SK-N-SH (cell line): ENCODE measurements around the gene UNC5CL. TPM values are rescaled to one million over a fixed set of nuclear protein-coding genes. Genes with fewer than 3 reads are reported as not detected.

ENCODE experiments used
- CTCF ChIA-PET: fragments of 300-600, 350-600 bp; formaldehyde crosslinking; extraction: SDS; loops from one replicate; lab custom pipeline; 2021; lab: Yijun Ruan, JAX
- POLR2A ChIA-PET: fragments of 350-600 bp; sonication (Branson Sonifier 250); formaldehyde crosslinking; extraction: SDS; loops from one replicate; lab custom pipeline; 2020; ENCODE audit warnings: antibody characterized with exemption, inconsistent platforms; lab: Yijun Ruan, JAX
- DNase-seq: peaks from one replicate; pipeline ENCODE4 v3.0.0; 2012
- H2AFZ ChIP-seq: fragments of 200-600 bp; sonication (generic); 2 replicates; pipeline ENCODE4 v1.8.1; 2016; ENCODE audit warnings: antibody characterized with exemption, mild to moderate bottlenecking, low read depth
- H3F3A ChIP-seq: fragments of 200-600 bp; sonication (generic); replicated peaks from 2 replicates; pipeline ENCODE3; 2016; ENCODE audit warnings: antibody characterized with exemption, mild to moderate bottlenecking; ENCODE audit not compliant: insufficient read depth
- H3K27ac ChIP-seq, 2 experiments: fragments of 200-500 bp in 1 of 2; fragments of 200-600 bp in 1 of 2; sonication (Bioruptor generic) in 1 of 2; sonication (generic), shearing (Covaris generic) in 1 of 2; 2 replicates each; pipeline versions ENCODE4 v1.5.1 to v1.6.1; 2014 to 2016; ENCODE audit warnings: low read depth in 2 of 2, inconsistent platforms in 1 of 2, low read length in 1 of 2, mild to moderate bottlenecking in 1 of 2, mixed read lengths in 1 of 2
- H3K27me3 ChIP-seq: fragments of 200-600 bp; sonication (generic), shearing (Covaris generic); 2 replicates; pipeline ENCODE4 v1.6.1; 2016; ENCODE audit warnings: mixed run types; ENCODE audit not compliant: insufficient read depth
- H3K36me3 ChIP-seq, 2 experiments: fragments of 200-500 bp in 1 of 2; fragments of 200-600 bp in 1 of 2; sonication (Bioruptor generic) in 1 of 2; sonication (generic) in 1 of 2; replicated peaks in 1 of 2; 2 replicates each; pipeline versions ENCODE3 to v1.5.1; 2014 to 2016; ENCODE audit warnings: low read length in 1 of 2, mild to moderate bottlenecking in 1 of 2; ENCODE audit not compliant: insufficient read depth in 2 of 2, control insufficient read depth in 1 of 2
- H3K4me1 ChIP-seq, 2 experiments: fragments of 200-500 bp in 1 of 2; fragments of 200-600 bp in 1 of 2; sonication (Bioruptor generic) in 1 of 2; sonication (generic), shearing (Covaris generic) in 1 of 2; 2 replicates each; pipeline versions ENCODE4 v1.5.1 to v1.6.1; 2014 to 2016; ENCODE audit warnings: low read depth in 1 of 2, low read length in 1 of 2, mixed run types in 1 of 2; ENCODE audit not compliant: insufficient read depth in 2 of 2, control insufficient read depth in 1 of 2
- H3K4me2 ChIP-seq: fragments of 200-600 bp; sonication (generic), shearing (Covaris generic); 2 replicates; pipeline ENCODE4 v1.6.1; 2017; ENCODE audit warnings: mixed run types
- H3K4me3 ChIP-seq, 2 experiments: fragments of 200-500 bp in 1 of 2; fragments of 200-600 bp in 1 of 2; sonication (Bioruptor generic) in 1 of 2; sonication (generic), shearing (Covaris generic) in 1 of 2; 2 replicates each; pipeline versions ENCODE4 v1.5.1 to v1.8.1; 2014 to 2016; ENCODE audit warnings: low read depth in 2 of 2, inconsistent platforms in 1 of 2, low read length in 1 of 2, mild to moderate bottlenecking in 1 of 2, mixed read lengths in 1 of 2, moderate library complexity in 1 of 2
- H3K79me2 ChIP-seq: fragments of 200-600 bp; sonication (generic); 2 replicates; pipeline ENCODE4 v1.8.1; 2017; ENCODE audit warnings: mild to moderate bottlenecking; ENCODE audit not compliant: insufficient read depth
- H3K9ac ChIP-seq: fragments of 200-600 bp; sonication (generic); 2 replicates; pipeline ENCODE4 v1.6.1; 2017; ENCODE audit warnings: mixed run types
- H3K9me2 ChIP-seq: fragments of 200-600 bp; sonication (generic); 2 replicates; pipeline ENCODE4 v1.6.1; 2017; ENCODE audit warnings: mixed run types
- H3K9me3 ChIP-seq: fragments of 200-600 bp; sonication (generic); 2 replicates; pipeline ENCODE4 v1.6.1; 2017; ENCODE audit warnings: mixed run types, mild to moderate bottlenecking, moderate library complexity
- H4K20me1 ChIP-seq: fragments of 200-600 bp; sonication (generic); 2 replicates; pipeline ENCODE4 v1.6.1; 2017; ENCODE audit warnings: mild to moderate bottlenecking, mixed run types; ENCODE audit not compliant: insufficient read depth
- ELF1 ChIP-seq: IDR thresholded peaks from 2 replicates; pipeline ENCODE4 v1.4.0; 2012
- EP300 ChIP-seq, 2 experiments: IDR thresholded peaks; 2 replicates each; pipeline versions ENCODE4 v1.4.0 to v1.6.1; 2012; ENCODE audit warnings: borderline replicate concordance in 1 of 2, low read depth in 1 of 2, low read length in 1 of 2
- EZH2phosphoT487 ChIP-seq: fragments of 200-600 bp; sonication (generic); IDR thresholded peaks from 2 replicates; pipeline ENCODE4 v1.6.1; 2017; ENCODE audit warnings: low read depth, mixed run types, mild to moderate bottlenecking, antibody characterized with exemption, moderate library complexity, borderline replicate concordance
- FOSL2 ChIP-seq: IDR thresholded peaks from 2 replicates; pipeline ENCODE4 v1.4.0; 2012; ENCODE audit warnings: low read depth, mild to moderate bottlenecking, moderate library complexity, borderline replicate concordance
- FOXM1 ChIP-seq: IDR thresholded peaks from 2 replicates; pipeline ENCODE4 v1.4.0; 2012; ENCODE audit warnings: low read depth, mild to moderate bottlenecking
- GABPA ChIP-seq: IDR thresholded peaks from 2 replicates; pipeline ENCODE4 v1.4.0; 2012; ENCODE audit warnings: low read depth, mild to moderate bottlenecking
- MAX ChIP-seq: IDR thresholded peaks from 2 replicates; pipeline ENCODE4 v1.4.0; 2012; ENCODE audit warnings: low read depth
- MEF2A ChIP-seq: IDR thresholded peaks from 2 replicates; pipeline ENCODE4 v1.4.0; 2012; ENCODE audit warnings: low read depth, borderline replicate concordance
- MXI1 ChIP-seq: IDR thresholded peaks from 2 replicates; pipeline ENCODE4 v1.6.1; 2012; ENCODE audit warnings: mild to moderate bottlenecking, low read depth, low read length, improper control_type of control experiment
- NFIC ChIP-seq: IDR thresholded peaks from 2 replicates; pipeline ENCODE4 v1.4.0; 2012; ENCODE audit warnings: borderline replicate concordance
- NRF1 ChIP-seq: IDR thresholded peaks from 2 replicates; pipeline ENCODE4 v1.6.1; 2012; ENCODE audit warnings: low read depth, mild to moderate bottlenecking, low read length
- RAD21 ChIP-seq: IDR thresholded peaks from 2 replicates; pipeline ENCODE4 v1.6.1; 2012; ENCODE audit warnings: mild to moderate bottlenecking, low read length
- RCOR1 ChIP-seq: fragments of 150-350 bp; IDR thresholded peaks from 2 replicates; pipeline ENCODE4 v1.6.1; 2017; ENCODE audit warnings: antibody characterized with exemption, low read length
- REST ChIP-seq: IDR thresholded peaks from 2 replicates; pipeline ENCODE4 v1.6.1; 2012; ENCODE audit warnings: mild to moderate bottlenecking, low read depth, low read length, moderate library complexity
- RFX5 ChIP-seq: IDR thresholded peaks from 2 replicates; pipeline ENCODE4 v1.6.1; 2012; ENCODE audit warnings: mild to moderate bottlenecking, improper control_type of control experiment, low read length
- RXRA ChIP-seq: IDR thresholded peaks from 2 replicates; pipeline ENCODE4 v1.4.0; 2012; ENCODE audit warnings: low read depth, mild to moderate bottlenecking, borderline replicate concordance
- SMC3 ChIP-seq: IDR thresholded peaks from 2 replicates; pipeline ENCODE4 v1.6.1; 2012; ENCODE audit warnings: low read depth, low read length, improper control_type of control experiment
- TAF1 ChIP-seq: IDR thresholded peaks from 2 replicates; pipeline ENCODE4 v1.6.1; 2012; ENCODE audit warnings: low read depth, mild to moderate bottlenecking, low read length, moderate library complexity, borderline replicate concordance
- TCF12 ChIP-seq: IDR thresholded peaks from 2 replicates; pipeline ENCODE4 v1.4.0; 2012
- USF1 ChIP-seq: IDR thresholded peaks from 2 replicates; pipeline ENCODE4 v1.4.0; 2012; ENCODE audit warnings: low read depth, borderline replicate concordance
- YY1 ChIP-seq: IDR thresholded peaks from 2 replicates; pipeline ENCODE4 v1.4.0; 2012; ENCODE audit warnings: low read depth, mild to moderate bottlenecking
- WGBS: methylation state at CpG from one replicate; pipeline ENCODE4 v1.1.6; 2017; ENCODE audit warnings: low lambda C conversion rate; 5-methylcytosine and 5-hydroxymethylcytosine counted together
- polyA plus RNA-seq, 3 experiments: library from polyadenylated mRNA; depleted of rRNA; stranded (reverse); fragments of >200 nt; gene quantifications; 2 replicates each; pipeline ENCODE4 v1.2.3, GENCODE V29; 2012
- TF ChIP-seq, protein P1 (sequence below): fragments of 150-350 bp; IDR thresholded peaks from 2 replicates; pipeline ENCODE4 v1.6.1; 2016; ENCODE audit warnings: mild to moderate bottlenecking, low read depth, low read length

UNC5CL gene
- polyA plus RNA-seq, 1 of the 3 experiments (the other 2 are of a cell fraction), result 0.10 TPM

DNA sequence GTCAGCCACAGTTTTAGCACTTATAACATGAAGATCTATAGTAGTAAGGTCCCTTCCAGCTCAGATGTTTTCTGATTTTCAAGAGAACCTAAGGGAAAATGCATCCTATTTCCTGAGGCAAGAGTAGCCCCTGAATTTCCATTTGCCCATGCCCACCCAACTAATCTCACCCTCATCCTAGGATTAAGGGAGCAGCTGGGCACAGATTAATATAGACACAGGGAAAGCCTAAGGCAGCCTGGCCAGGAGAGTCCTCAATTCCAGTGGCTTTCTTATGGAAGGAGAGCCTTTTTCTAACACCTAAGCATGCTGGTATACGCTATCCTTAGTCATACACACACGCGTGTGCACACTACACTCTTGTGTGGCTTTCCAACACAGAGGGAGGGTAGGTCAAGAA, 15.5 kb upstream of the UNC5CL start (continued):
- TF ChIP-seq YY1 (no peak), NFIC (no peak)
- TF ChIP-seq, protein P1, sequence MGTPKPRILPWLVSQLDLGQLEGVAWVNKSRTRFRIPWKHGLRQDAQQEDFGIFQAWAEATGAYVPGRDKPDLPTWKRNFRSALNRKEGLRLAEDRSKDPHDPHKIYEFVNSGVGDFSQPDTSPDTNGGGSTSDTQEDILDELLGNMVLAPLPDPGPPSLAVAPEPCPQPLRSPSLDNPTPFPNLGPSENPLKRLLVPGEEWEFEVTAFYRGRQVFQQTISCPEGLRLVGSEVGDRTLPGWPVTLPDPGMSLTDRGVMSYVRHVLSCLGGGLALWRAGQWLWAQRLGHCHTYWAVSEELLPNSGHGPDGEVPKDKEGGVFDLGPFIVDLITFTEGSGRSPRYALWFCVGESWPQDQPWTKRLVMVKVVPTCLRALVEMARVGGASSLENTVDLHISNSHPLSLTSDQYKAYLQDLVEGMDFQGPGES, result no peak

DNA sequence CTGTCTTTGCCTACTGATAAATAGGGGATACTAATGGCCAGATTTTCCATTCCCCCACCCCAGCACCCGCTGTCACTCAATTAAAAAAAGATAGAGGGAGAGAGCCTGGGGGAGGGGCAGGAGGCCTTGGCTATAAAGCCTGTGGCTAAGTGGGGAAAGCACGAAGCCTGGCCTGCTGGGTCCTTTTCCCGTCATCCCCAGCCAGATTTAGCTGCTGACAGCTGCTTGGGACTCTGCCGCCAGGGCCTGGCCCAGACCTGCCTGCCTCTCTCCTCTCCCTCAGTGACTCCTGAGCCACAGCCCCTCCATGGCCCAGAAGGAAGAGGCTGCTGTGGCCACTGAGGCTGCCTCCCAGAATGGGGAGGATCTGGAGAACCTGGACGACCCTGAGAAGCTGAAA, 14.0 kb upstream of the UNC5CL start, which contains the start of gene APOBEC2:
TSS of gene APOBEC2 (plus strand) at position 162 of the 400 bp plus-strand sequence. CDS start at position 308, 146 bp downstream.
- no peak within 1 kb of the TSS for H2AFZ ChIP-seq
- no peaks in the 10 kb centered on the region for H3F3A ChIP-seq
- TF ChIP-seq TAF1, result no peak
- TF ChIP-seq EP300 (IDR thresholded peaks at IDR 0.05; ENCODE audit: borderline replicate concordance in 1 of 2, low read depth in 1 of 2, low read length in 1 of 2), result no peak
- no peak for TF ChIP-seq GABPA
- TF ChIP-seq NFIC, result no peak
- TF ChIP-seq REST, result no peak
- TF ChIP-seq ELF1, result no peak
- no peak for TF ChIP-seq NRF1
- no peak for TF ChIP-seq MXI1
- TF ChIP-seq RXRA, result no peak
- TF ChIP-seq MAX, result no peak
- TF ChIP-seq RFX5, result no peak
- TF ChIP-seq SMC3, result no peak
- no peak for TF ChIP-seq MEF2A
- no peak for TF ChIP-seq EZH2phosphoT487
- TF ChIP-seq RCOR1, result no peak
- no peak for TF ChIP-seq TCF12
- TF ChIP-seq USF1, result no peak
- no peak for TF ChIP-seq FOSL2
- TF ChIP-seq RAD21, result no peak
- TF ChIP-seq FOXM1, result no peak
- DNase-seq, result no peak
- H3K9me3 ChIP-seq, result no peaks in the 10 kb centered on the region
- CTCF ChIA-PET, result interaction anchor here (0.8 to 3.9 kb wide), 5 partner anchors 10 to 25 kb away, joined by 3 to 20 read pairs (median 4); partner anchors contain the start of gene UNC5CL
- H3K79me2 ChIP-seq, result no peaks in the 10 kb centered on the region
- no peaks in the 10 kb centered on the region for H3K27me3 ChIP-seq
- no peak within 1 kb of the TSS for H3K4me3 ChIP-seq
- no peaks in the 10 kb centered on the region for H3K9me2 ChIP-seq
- H3K27ac ChIP-seq, result no peak within 1 kb of the TSS
- H3K36me3 ChIP-seq, result no peaks in the 10 kb centered on the region
- whole genome bisulfite sequencing, result 54% methylated on average over 4 of the region's 5 CpGs
- no peak within 1 kb of the TSS for H3K4me2 ChIP-seq
- no peaks in the 10 kb centered on the region for H4K20me1 ChIP-seq
- no peak within 1 kb of the TSS for H3K9ac ChIP-seq
- POLR2A ChIA-PET, result no interaction called here
- peaks cover 0 to 4% of the 10 kb centered on the region in 2 experiments; a peak in 1 of 4 replicates for H3K4me1 ChIP-seq
